Activated T-helper 1 cell treated with Interleukin-2 at 50 U/mL for 16 hours (primary cell): ENCODE data around the gene CRYBB3.
"Not testable (repeated sequence)": the region's sequence is repeated elsewhere in the genome, so short reads cannot be mapped to it uniquely, and the experiment has no call there.

Experiments used
- DNase-seq: peaks from one replicate; pipeline ENCODE4 v3.0.0-alpha.2; 2020; ENCODE audit warnings: low read depth

CRYBB3 gene

DNA sequence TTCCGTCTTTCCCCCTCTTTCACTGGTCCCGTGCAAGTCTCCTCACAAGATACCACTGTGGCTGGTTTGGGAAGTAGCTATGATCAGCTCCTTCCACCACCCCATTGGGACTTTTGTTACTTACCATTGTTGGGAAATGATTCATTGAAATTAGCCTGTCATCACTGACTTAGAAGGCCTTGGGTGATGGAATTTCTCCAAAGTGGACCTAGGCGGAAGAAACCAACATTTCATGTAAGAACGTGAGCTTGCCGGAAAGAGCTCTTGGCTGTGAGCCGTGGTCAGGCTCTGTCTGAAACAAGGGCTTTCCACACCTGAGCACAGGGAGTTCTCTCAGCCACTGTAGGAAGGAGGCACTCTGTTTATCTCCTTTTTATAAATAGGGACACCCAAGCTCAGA lies 23.5 kb upstream of the CRYBB3 start:
- DNase-seq: no peak

DNA sequence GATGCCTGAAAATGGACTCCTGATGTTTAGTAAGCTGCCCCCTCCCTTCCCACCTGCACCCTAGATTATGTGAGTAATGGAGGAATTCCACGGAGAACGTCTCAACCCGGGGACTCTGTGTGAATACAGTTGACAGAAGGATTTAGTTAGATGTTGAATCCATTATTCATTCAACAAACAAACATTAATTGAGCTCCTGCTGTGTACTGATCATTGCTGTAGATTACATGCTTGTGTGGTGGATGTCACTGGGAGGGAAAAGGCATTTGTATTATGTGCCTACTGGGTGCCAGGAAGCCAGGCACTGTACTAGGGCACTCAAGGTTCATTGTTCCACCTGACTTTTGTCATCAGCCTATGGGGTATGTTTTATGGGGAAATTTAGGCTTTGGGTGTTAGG lies 22.9 kb upstream of the CRYBB3 start:
- DNase-seq: no peak

GRCh38 chr22:25177226-25177625 lies 22.4 kb upstream of the CRYBB3 start:
- DNase-seq: no peak

- no peak for DNase-seq
Measured at GRCh38 chr22:25177895-25178294, 21.8 kb upstream of the CRYBB3 start.

DNA sequence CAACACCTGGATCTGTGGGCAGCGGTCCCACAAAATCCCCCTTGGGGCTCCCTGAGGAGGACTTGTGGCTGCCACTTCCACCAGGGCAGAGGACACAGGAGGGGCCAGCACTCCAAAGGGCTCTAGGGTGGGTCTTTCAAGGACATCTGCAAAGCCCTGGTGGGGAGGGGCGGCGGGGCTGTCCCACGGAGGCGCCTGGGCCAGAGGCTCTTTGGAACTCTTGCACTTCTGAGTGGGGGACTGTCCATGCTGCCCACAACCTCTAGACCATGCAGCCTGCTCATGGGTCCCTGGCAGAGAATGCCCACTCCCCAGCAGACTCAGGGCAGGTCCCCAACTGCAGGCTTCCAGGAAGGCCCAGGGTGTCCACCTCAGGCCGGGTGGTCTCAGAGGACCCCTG lies 21.3 kb upstream of the CRYBB3 start:
- DNase-seq: not testable (repeated sequence)

- not testable (repeated sequence) for DNase-seq
Measured at GRCh38 chr22:25178869-25179631, 20.6 kb upstream of the CRYBB3 start.

- no peak for DNase-seq
Measured at GRCh38 chr22:25182131-25183110, 17.2 kb upstream of the CRYBB3 start.

GRCh38 chr22:25183949-25184619 lies 15.6 kb upstream of the CRYBB3 start:
- no peak for DNase-seq

- no peak for DNase-seq
Measured at GRCh38 chr22:25186140-25186539, 13.5 kb upstream of the CRYBB3 start.

DNA sequence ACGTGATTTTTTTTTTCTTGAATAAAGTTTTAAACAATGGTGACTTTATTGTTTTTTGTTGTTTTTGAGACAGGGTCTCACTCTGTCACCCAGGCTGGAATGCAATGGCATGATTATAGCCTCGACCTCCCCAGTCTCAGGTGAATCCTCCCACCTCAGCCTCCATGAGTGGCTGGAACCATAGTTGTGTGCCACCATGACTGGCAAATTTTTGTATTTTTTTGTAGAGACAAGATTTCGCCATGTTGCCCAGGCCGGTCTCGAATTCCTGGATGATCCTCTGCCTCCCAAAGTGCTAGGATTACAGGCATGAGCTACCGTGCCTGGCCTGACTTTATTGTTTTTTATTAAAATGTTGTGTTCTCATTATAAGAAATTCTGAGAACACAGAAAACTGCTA lies 12.2 kb upstream of the CRYBB3 start:
- no peak for DNase-seq

GRCh38 chr22:25192406-25192805 lies 7.3 kb upstream of the CRYBB3 start:
- no peak for DNase-seq

- no peak for DNase-seq
Measured at GRCh38 chr22:25193130-25193529, 6.5 kb upstream of the CRYBB3 start.

DNA sequence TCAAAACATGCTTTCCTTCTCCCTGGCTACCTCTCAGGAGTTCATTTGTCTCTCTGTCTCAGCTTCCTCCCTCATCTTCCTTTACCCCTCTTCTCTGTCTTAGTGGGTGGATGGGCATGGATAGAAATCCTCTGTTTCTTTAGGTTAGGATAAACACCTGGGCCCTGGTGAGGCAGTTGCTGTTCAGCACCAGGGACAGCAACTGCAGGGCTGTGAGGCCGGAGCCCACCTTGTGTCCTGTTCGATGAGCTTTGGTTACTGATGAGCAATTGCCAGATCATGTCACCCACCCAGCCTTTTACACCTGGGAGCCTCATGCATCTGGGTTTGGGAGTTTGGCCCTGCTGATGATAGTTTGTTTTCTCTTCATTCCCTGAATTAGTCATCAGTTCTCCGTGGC lies 6.1 kb upstream of the CRYBB3 start:
- no peak for DNase-seq

GRCh38 chr22:25196326-25196725 lies 3.3 kb upstream of the CRYBB3 start:
- no peak for DNase-seq

- DNase-seq: no peak
Measured at GRCh38 chr22:25197340-25197739, 2.3 kb upstream of the CRYBB3 start.

DNA sequence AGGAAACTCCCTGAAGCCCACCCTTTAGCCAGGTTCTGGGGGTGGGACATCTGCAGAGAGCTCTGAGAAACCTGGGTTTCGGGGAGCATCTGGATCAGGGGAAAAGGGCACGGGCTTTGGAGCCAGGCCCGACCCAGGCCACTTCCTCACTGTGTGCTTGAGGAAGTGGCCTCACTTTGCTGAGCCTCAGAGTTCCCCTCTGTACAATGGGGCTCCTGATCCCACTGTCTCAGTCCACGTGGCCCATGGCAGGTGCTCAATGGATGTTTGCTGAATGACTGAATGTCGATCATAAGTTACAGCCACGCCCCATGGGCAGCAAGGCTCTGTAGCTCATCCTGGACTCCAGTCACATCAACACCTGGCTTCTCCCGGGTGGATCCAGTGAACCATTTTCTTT lies 1.3 kb downstream of the CRYBB3 start:
- DNase-seq: no peak

DNA sequence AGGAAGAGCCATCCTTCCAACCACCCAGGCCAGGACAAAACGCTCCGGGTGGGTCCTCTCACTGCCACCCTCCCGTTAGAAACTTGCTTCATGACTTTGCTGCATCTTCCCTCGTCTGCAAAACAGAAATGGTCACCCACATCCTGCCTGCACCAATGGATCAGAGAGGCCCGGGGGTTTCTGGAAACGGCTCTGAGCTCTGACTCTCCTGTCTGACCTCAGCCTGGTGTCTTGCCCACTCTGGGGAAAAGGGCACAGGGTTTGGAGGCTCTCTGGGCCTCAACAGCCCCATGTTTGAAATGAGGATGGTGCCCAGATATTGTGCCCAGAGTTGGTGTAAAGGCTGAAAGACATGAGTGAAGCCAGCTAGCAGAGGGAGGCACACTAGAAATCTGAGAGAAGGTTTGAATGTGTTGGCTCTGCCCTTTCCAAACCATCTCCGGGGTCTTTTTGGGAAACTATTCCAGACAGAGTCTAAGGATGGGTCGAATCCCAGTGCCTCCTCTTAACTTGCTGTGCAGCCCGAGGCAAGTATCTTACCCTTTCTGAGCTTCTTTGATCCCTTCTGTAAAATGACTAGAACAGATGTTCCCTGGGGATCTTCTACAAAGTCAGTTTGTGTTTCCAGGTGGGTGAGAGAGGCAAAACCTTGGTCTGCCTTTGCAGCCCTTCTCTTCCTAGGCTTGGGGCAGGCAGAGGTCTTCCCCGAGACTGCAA lies 2.1 kb downstream of the CRYBB3 start:
- DNase-seq: no peak

GRCh38 chr22:25202290-25202921 lies 2.7 kb downstream of the CRYBB3 start:
- no peak for DNase-seq

GRCh38 chr22:25203082-25203481 lies 3.4 kb downstream of the CRYBB3 start:
- no peak for DNase-seq

- DNase-seq: not testable (repeated sequence)
Measured at GRCh38 chr22:25204547-25204946, 4.9 kb downstream of the CRYBB3 start.

GRCh38 chr22:25205847-25206246 lies 6.2 kb downstream of the CRYBB3 start:
- DNase-seq: no peak
